HepG2 (cell line): ENCODE results near the gene CCBE1. TPM values are rescaled to one million over a fixed set of nuclear protein-coding genes. Genes with fewer than 3 reads are reported as not detected.

Experiments
- ATAC-seq: fragments of 200-7000 bp; cut with Tn5 transposase; 3 replicates; pipeline ENCODE4 v1.9.1; 2020; ENCODE audit warnings: mild to moderate bottlenecking, moderate library complexity
- BruUV-seq: library from RNA; stranded (reverse); fragments of 400-500 nt; replicated peaks from 2 replicates; lab custom pipeline; 2021; lab: Mats Ljungman, UMichigan
- CTCF ChIA-PET: fragments of 300-600 bp; formaldehyde crosslinking; extraction: SDS; loops from one replicate; lab custom pipeline; 2021; ENCODE audit warnings: low total read pairs, inconsistent platforms, low intra/inter-chr PET ratio; lab: Yijun Ruan, JAX
- POLR2A ChIA-PET: fragments of 350-600 bp; sonication (Branson Sonifier 250); formaldehyde crosslinking; loops from one replicate; lab custom pipeline; 2020; ENCODE audit warnings: antibody characterized with exemption, inconsistent platforms; lab: Yijun Ruan, JAX
- DNase-seq: peaks from one replicate; pipeline ENCODE4 v3.0.0-alpha.2; 2015; ENCODE audit warnings: low spot score
- FAIRE-seq: peaks from 3 replicates; lab custom pipeline; 2011; peaks lifted over from hg19 to GRCh38; lab: Jason Lieb, UNC
- H2AFZ ChIP-seq: one replicate; pipeline ENCODE4 v1.6.1; 2011; ENCODE audit warnings: low read length, inconsistent platforms
- H3K27ac ChIP-seq: fragments of 300-600 bp; 3 replicates; pipeline ENCODE4 v1.8.0; 2011; ENCODE audit warnings: mixed run types, mild to moderate bottlenecking, mixed read lengths, low read length, inconsistent platforms; ENCODE audit not compliant: insufficient read depth; ENCODE audit errors: extremely low read length
- H3K27me3 ChIP-seq, 2 experiments: fragments of 200-600 bp in 1 of 2; 2 replicates in 1 of 2; 3 replicates in 1 of 2; pipeline versions ENCODE4 v1.6.0 to v1.8.0; 2011; ENCODE audit warnings: low read length in 2 of 2, mild to moderate bottlenecking in 2 of 2, moderate library complexity in 2 of 2, inconsistent platforms in 1 of 2; ENCODE audit not compliant: insufficient read depth in 2 of 2, control insufficient read depth in 1 of 2
- H3K36me3 ChIP-seq, 2 experiments: fragments of 200-600 bp in 1 of 2; replicated peaks in 1 of 2; 2 replicates in 1 of 2; 3 replicates in 1 of 2; pipeline versions ENCODE4 v1.5.1 to v1.8.0; 2011; ENCODE audit warnings: low read length in 2 of 2, inconsistent platforms in 1 of 2; ENCODE audit not compliant: insufficient read depth in 2 of 2, control insufficient read depth in 1 of 2
- H3K4me1 ChIP-seq: 2 replicates; pipeline ENCODE4 v1.5.1; 2012; ENCODE audit warnings: low read length, inconsistent platforms; ENCODE audit not compliant: insufficient read depth
- H3K4me2 ChIP-seq: 2 replicates; pipeline ENCODE4 v1.6.0; 2011; ENCODE audit warnings: low read depth, low read length, inconsistent platforms
- H3K4me3 ChIP-seq, 3 experiments: fragments of 200-600 bp in 1 of 3; sonication (generic), shearing (Covaris generic) in 1 of 3; replicated peaks in 1 of 3; 2 replicates each; pipeline ENCODE4 v1.5.1; 2011 to 2016; ENCODE audit warnings: low read length in 3 of 3, inconsistent platforms in 2 of 3, low read depth in 2 of 3, mild to moderate bottlenecking in 2 of 3, control low read depth in 1 of 3, mixed read lengths in 1 of 3; ENCODE audit not compliant: insufficient read depth in 1 of 3
- H3K79me2 ChIP-seq: one replicate; pipeline ENCODE4 v1.6.1; 2011; ENCODE audit warnings: low read length, inconsistent platforms; ENCODE audit not compliant: insufficient read depth
- H3K9ac ChIP-seq: 2 replicates; pipeline ENCODE4 v1.6.0; 2011; ENCODE audit warnings: mild to moderate bottlenecking, low read depth, low read length, inconsistent platforms; ENCODE audit not compliant: insufficient read depth
- H3K9me3 ChIP-seq: 2 replicates; pipeline ENCODE4 v1.5.1; 2012; ENCODE audit warnings: mild to moderate bottlenecking, low read length
- H4K20me1 ChIP-seq: 2 replicates; pipeline ENCODE4 v1.6.0; 2011; ENCODE audit warnings: inconsistent platforms, mild to moderate bottlenecking, low read length, moderate library complexity; ENCODE audit not compliant: insufficient read depth
- CREB1 ChIP-seq, 2 experiments: fragments of 450-650 bp in 1 of 2; IDR thresholded peaks; 2 replicates each; pipeline ENCODE4 v1.6.1; 2016 to 2017; ENCODE audit warnings: control low read depth in 1 of 2, mild to moderate bottlenecking in 1 of 2, missing compliant biosample characterization in 1 of 2, missing genetic modification characterization in 1 of 2
- FOXP4 ChIP-seq: sonication (generic); formaldehyde crosslinking; IDR thresholded peaks from 2 replicates; pipeline ENCODE4 v1.4.0; 2020; ENCODE audit warnings: missing genetic modification reagents
- KAT7 ChIP-seq: IDR thresholded peaks from 2 replicates; pipeline ENCODE4 v1.6.1; 2018; ENCODE audit warnings: borderline replicate concordance, missing compliant biosample characterization
- KDM5A ChIP-seq: fragments of 200-600 bp; sonication (generic); IDR thresholded peaks from 2 replicates; pipeline ENCODE4 v1.7.0; 2018; ENCODE audit warnings: antibody characterized with exemption, mild to moderate bottlenecking, low read length, borderline replicate concordance
- TBX2 ChIP-seq: sonication (generic); formaldehyde crosslinking; IDR thresholded peaks from 2 replicates; pipeline ENCODE4 v1.5.0; 2020; ENCODE audit warnings: missing genetic modification reagents, mild to moderate bottlenecking, borderline replicate concordance
- TBX3 ChIP-seq: fragments of 450-650 bp; IDR thresholded peaks from 2 replicates; pipeline ENCODE4 v1.6.1; 2017; ENCODE audit warnings: antibody characterized with exemption, mild to moderate bottlenecking, inconsistent platforms, borderline replicate concordance
- TSC22D2 ChIP-seq: sonication (generic); formaldehyde crosslinking; IDR thresholded peaks from 2 replicates; pipeline ENCODE4 v1.5.1; 2020; ENCODE audit warnings: missing genetic modification reagents, mild to moderate bottlenecking, borderline replicate concordance
- ZBTB7A ChIP-seq: sonication (generic); formaldehyde crosslinking; IDR thresholded peaks from 2 replicates; pipeline ENCODE4 v1.8.0; 2022; ENCODE audit warnings: mild to moderate bottlenecking, missing genetic modification reagents
- ZNF446 ChIP-seq: sonication (generic); formaldehyde crosslinking; IDR thresholded peaks from 2 replicates; pipeline ENCODE4 v1.5.0; 2020; ENCODE audit warnings: mild to moderate bottlenecking, missing genetic modification reagents
- ZNF496 ChIP-seq: sonication (generic); formaldehyde crosslinking; IDR thresholded peaks from 2 replicates; pipeline ENCODE4 v1.8.1; 2023; ENCODE audit warnings: mild to moderate bottlenecking, moderate library complexity, missing genetic modification reagents; ENCODE audit not compliant: insufficient replicate concordance
- WGBS: methylation state at CpG from one replicate; pipeline ENCODE4 v1.1.6; 2017; ENCODE audit warnings: low lambda C conversion rate; 5-methylcytosine and 5-hydroxymethylcytosine counted together
- in situ Hi-C: cut with HindIII; loops from 2 replicates; pipeline ENCODE4 v1.10.0; 2017; ENCODE audit warnings: low pct_unique_long_range_greater_than_20kb; ENCODE audit not compliant: extremely low pct_ligation_motif_present
- intact Hi-C: fragments of 100-400 bp; cut with micrococcal nuclease; formaldehyde crosslinking; loops from one replicate; pipeline ENCODE4 v1.10.0; 2022; ENCODE audit not compliant: unreplicated experiment
- polyA plus RNA-seq, 8 experiments: library from polyadenylated mRNA; depleted of rRNA in 3 of 8; stranded (reverse) in 7 of 8; unstranded in 1 of 8; fragments of >200 nt; fragmentation: Illumina TruSeq in 4 of 8; extraction: Trizol in 4 of 8; gene quantifications; 2 replicates each; pipeline versions ENCODE4 v1.2.1 to v1.2.3, GENCODE V29; 2011 to 2016; ENCODE audit warnings: low read depth in 4 of 8, missing spikeins in 1 of 8, mixed read lengths in 1 of 8; ENCODE audit not compliant: insufficient read depth in 1 of 8
- total RNA-seq, 5 experiments: library from RNA; depleted of rRNA; stranded (reverse); fragments of >200 nt; fragmentation: Illumina TruSeq; extraction: Trizol; gene quantifications; 2 replicates each; pipeline ENCODE4 v1.2.3, GENCODE V29; 2016; ENCODE audit warnings: low read depth in 1 of 5

CCBE1 gene
- total and polyA plus RNA-seq, 2 of the 13 experiments (the other 11 are each of a cell fraction or from before 2014, with no cell fraction given), result not detected

- no peak overlapping the region for H3K4me2 ChIP-seq
- FAIRE-seq, result no peak
- no peak overlapping the region for H3K4me3 ChIP-seq
- H3K36me3 ChIP-seq, result no peaks in the 10 kb centered on the region
- POLR2A ChIA-PET, result no interaction called here
- intact Hi-C loops (no loop called here), in situ Hi-C loops (no loop called here)
- H3K9ac ChIP-seq, result no peak overlapping the region
- H3K27me3 ChIP-seq, result 0 out of 5 replicates have a peak, but pooled peaks cover 0 to 8% of the 10 kb centered on the region in 2 experiments
- no peaks in the 10 kb centered on the region for H3K9me3 ChIP-seq
- WGBS, result 18% methylated on average over 3 of the region's 4 CpGs
- no TSS peak for BruUV-seq
- ATAC-seq, result no peak
- H4K20me1 ChIP-seq, result no peaks in the 10 kb centered on the region
- H2AFZ ChIP-seq, result no peak overlapping the region
- CTCF ChIA-PET, result no interaction called here
- no peaks in the 10 kb centered on the region for H3K4me1 ChIP-seq
- H3K79me2 ChIP-seq, result no peaks in the 10 kb centered on the region
- TF ChIP-seq FOXP4 (no peak), ZBTB7A (CRISPR knock-in tag) (no peak), ZNF496 (CRISPR knock-in tag) (no peak), CREB1 (IDR thresholded peaks at IDR 0.05) (no peak), CREB1 (CRISPR knock-in tag; IDR thresholded peaks at IDR 0.05) (no peak), KDM5A (no peak), ZNF446 (CRISPR knock-in tag) (no peak), TBX2 (CRISPR knock-in tag) (no peak), TSC22D2 (CRISPR knock-in tag) (no peak), KAT7 (no peak), TBX3 (no peak)
- DNase-seq, result no peak
- no peak overlapping the region for H3K27ac ChIP-seq
Observed at GRCh38 chr18:59492756-59493421, 204.3 kb downstream of the CCBE1 start.
